Neural crest cell (in vitro differentiated cells): ENCODE data around the gene NTM. TPM values are rescaled to one million over a fixed set of nuclear protein-coding genes. Genes with fewer than 3 reads are reported as not detected.

Source experiments
- DNase-seq: peaks from one replicate; pipeline ENCODE4 v3.0.0; 2021; ENCODE audit warnings: low read depth, mixed read lengths, low spot score
- H3K27ac Mint-ChIP-seq: one replicate; pipeline ENCODE4 v1.8.0; 2021; ENCODE audit warnings: mild to moderate bottlenecking, mixed read lengths; ENCODE audit not compliant: unreplicated experiment
- H3K27me3 Mint-ChIP-seq: 2 replicates; pipeline ENCODE4 v1.8.0; 2021; ENCODE audit warnings: low read depth, mild to moderate bottlenecking, mixed read lengths
- H3K36me3 Mint-ChIP-seq: 2 replicates; pipeline ENCODE4 v1.8.0; 2021; ENCODE audit warnings: low read depth, mild to moderate bottlenecking, mixed read lengths
- H3K4me1 Mint-ChIP-seq: 2 replicates; pipeline ENCODE4 v1.8.0; 2021; ENCODE audit warnings: mixed read lengths
- H3K4me3 Mint-ChIP-seq: one replicate; pipeline ENCODE4 v1.8.0; 2021; ENCODE audit warnings: mild to moderate bottlenecking, mixed read lengths
- H3K9me3 Mint-ChIP-seq: 2 replicates; pipeline ENCODE4 v1.8.0; 2021; ENCODE audit warnings: mixed read lengths
- CTCF ChIP-seq: fragments of 200-600 bp; sonication (generic); conservative IDR thresholded peaks from 2 replicates; pipeline ENCODE4 v1.5.0; 2021; ENCODE audit warnings: antibody characterized with exemption, mild to moderate bottlenecking
- total RNA-seq: library from RNA; stranded (reverse); gene quantifications from 2 replicates; pipeline ENCODE4 v1.2.1, GENCODE V29; 2021

NTM gene
- total RNA-seq, 1 donor from 2014 or later: 11.3 TPM

- H3K27ac Mint-ChIP-seq: no peak overlapping the region
- peaks cover 15% of the 10 kb centered on the region for H3K4me1 Mint-ChIP-seq
- no peak for DNase-seq
- no peak overlapping the region for H3K4me3 Mint-ChIP-seq
- TF ChIP-seq CTCF: no peak
- peaks cover 2% of the 10 kb centered on the region for H3K9me3 Mint-ChIP-seq
- H3K36me3 Mint-ChIP-seq: no peaks in the 10 kb centered on the region
- H3K27me3 Mint-ChIP-seq: no peaks in the 10 kb centered on the region
These were observed 941.3 kb downstream of the NTM start for GRCh38 chr11:132311703-132312102.

GRCh38 chr11:132312161-132312560, 941.7 kb downstream of the NTM start:
- no peak overlapping the region for H3K27ac Mint-ChIP-seq
- H3K36me3 Mint-ChIP-seq: no peaks in the 10 kb centered on the region
- H3K9me3 Mint-ChIP-seq: peaks cover 2% of the 10 kb centered on the region
- TF ChIP-seq CTCF: no peak
- no peaks in the 10 kb centered on the region for H3K27me3 Mint-ChIP-seq
- no peak overlapping the region for H3K4me3 Mint-ChIP-seq
- peaks cover 15% of the 10 kb centered on the region for H3K4me1 Mint-ChIP-seq
- DNase-seq: no peak

- Mint-ChIP-seq H3K36me3 (no peaks in the 10 kb centered on the region), H3K4me3 (no peak overlapping the region), H3K4me1 (peaks cover 19% of the 10 kb centered on the region), H3K27me3 (no peaks in the 10 kb centered on the region), H3K9me3 (peaks cover 2% of the 10 kb centered on the region), H3K27ac (no peak overlapping the region)
- peak; percentile 71 for TF ChIP-seq CTCF
- peak; percentile 18 for DNase-seq
These were observed 942.3 kb downstream of the NTM start for GRCh38 chr11:132312701-132313111.

GRCh38 chr11:132314911-132315455, 944.6 kb downstream of the NTM start:
- Mint-ChIP-seq H3K27ac (no peak overlapping the region), H3K4me3 (no peak overlapping the region), H3K36me3 (no peaks in the 10 kb centered on the region), H3K4me1 (peaks cover 19% of the 10 kb centered on the region), H3K9me3 (peaks cover 5% of the 10 kb centered on the region), H3K27me3 (no peaks in the 10 kb centered on the region)
- no peak for TF ChIP-seq CTCF
- DNase-seq: no peak

- no peak overlapping the region for H3K27ac Mint-ChIP-seq
- H3K9me3 Mint-ChIP-seq: peaks cover 5% of the 10 kb centered on the region
- no peak for TF ChIP-seq CTCF
- no peak for DNase-seq
- H3K4me1 Mint-ChIP-seq: peaks cover 18% of the 10 kb centered on the region
- H3K27me3 Mint-ChIP-seq: no peaks in the 10 kb centered on the region
- H3K4me3 Mint-ChIP-seq: no peak overlapping the region
- no peaks in the 10 kb centered on the region for H3K36me3 Mint-ChIP-seq
These were observed 945.3 kb downstream of the NTM start for GRCh38 chr11:132315696-132316095.
